ENCODE results near the gene NOS1AP.
"Not testable (repeated sequence)": the region's sequence is repeated elsewhere in the genome, so short reads cannot be mapped to it uniquely, and the experiment has no call there.

GRCh38 chr1:162419450-162419931 is 350.0 kb downstream of the NOS1AP start:
- not testable (repeated sequence) for TF ChIP-seq CTCF (IDR thresholded peaks at IDR 0.05); CREM (CRISPR knock-in tag; IDR thresholded peaks at IDR 0.05); ARID4B (CRISPR knock-in tag; IDR thresholded peaks at IDR 0.05; ENCODE audit: borderline replicate concordance); ATF2 (CRISPR knock-in tag; IDR thresholded peaks at IDR 0.05; ENCODE audit: borderline replicate concordance, low read depth); USF2 (CRISPR knock-in tag; IDR thresholded peaks at IDR 0.05); ATF6 (CRISPR knock-in tag; IDR thresholded peaks at IDR 0.05); ZNF512 (CRISPR knock-in tag; IDR thresholded peaks at IDR 0.05; ENCODE audit: borderline replicate concordance); ZNF317 (CRISPR knock-in tag; IDR thresholded peaks at IDR 0.05; ENCODE audit: borderline replicate concordance, low read depth)

All from WTC11 (cell line).